Activated CD4-positive, alpha-beta memory T cell treated with anti-CD3 and anti-CD28 coated beads for 36 hours (primary cell): Measurements from ENCODE around the gene PACRG. TPM values are rescaled to one million over a fixed set of nuclear protein-coding genes. Genes with fewer than 3 reads are reported as not detected.

Experiments
- CTCF ChIA-PET: fragments of 350-600 bp; sonication (Branson Sonifier 250); formaldehyde crosslinking; loops from one replicate; lab custom pipeline; 2021; ENCODE audit warnings: antibody characterized with exemption, inconsistent platforms; lab: Charles Lee
- POLR2A ChIA-PET: fragments of 350-600 bp; sonication (Branson Sonifier 250); formaldehyde crosslinking; loops from one replicate; lab custom pipeline; 2021; ENCODE audit warnings: antibody characterized with exemption; lab: Charles Lee
- DNase-seq: peaks from one replicate; pipeline ENCODE4 v3.0.0-alpha.2; 2020
- H3K27ac Mint-ChIP-seq: one replicate; pipeline ENCODE4 v1.8.0; 2021; ENCODE audit warnings: mixed read lengths
- H3K27me3 Mint-ChIP-seq: one replicate; pipeline ENCODE4 v1.8.0; 2021; ENCODE audit warnings: mixed read lengths
- H3K36me3 Mint-ChIP-seq: one replicate; pipeline ENCODE4 v1.8.0; 2021; ENCODE audit warnings: mixed read lengths
- H3K4me1 Mint-ChIP-seq: one replicate; pipeline ENCODE4 v1.8.0; 2021; ENCODE audit warnings: low read depth, mixed read lengths
- H3K4me3 Mint-ChIP-seq: one replicate; pipeline ENCODE4 v1.8.0; 2021; ENCODE audit warnings: mild to moderate bottlenecking, mixed read lengths
- H3K9me3 Mint-ChIP-seq: one replicate; pipeline ENCODE4 v1.8.0; 2021; ENCODE audit warnings: mixed read lengths
- intact Hi-C: fragments of 100-400 bp; cut with micrococcal nuclease; formaldehyde crosslinking; loops from one replicate; pipeline ENCODE4 v1.15.1; 2023
- total RNA-seq, 2 experiments: library from RNA; stranded (reverse); gene quantifications; one replicate each; pipeline ENCODE4 v1.2.3, GENCODE V29; 2021

Gene PACRG
- total RNA-seq, 2 experiments from 2014 or later, result not detected

GRCh38 chr6:163121270-163121669, 393.5 kb downstream of the PACRG start:
- Mint-ChIP-seq H3K4me3 (no peak overlapping the region), H3K27me3 (no peaks in the 10 kb centered on the region), H3K9me3 (no peaks in the 10 kb centered on the region), H3K4me1 (no peaks in the 10 kb centered on the region), H3K36me3 (no peaks in the 10 kb centered on the region), H3K27ac (no peak overlapping the region)
- intact Hi-C loops, result no loop called here
- DNase-seq, result no peak
- ChIA-PET POLR2A (no interaction called here), CTCF (interaction anchor here (0.7 kb wide), 1 partner anchor 253 kb away, joined by 4 read pairs; no protein-coding TSS in a partner anchor)

DNA sequence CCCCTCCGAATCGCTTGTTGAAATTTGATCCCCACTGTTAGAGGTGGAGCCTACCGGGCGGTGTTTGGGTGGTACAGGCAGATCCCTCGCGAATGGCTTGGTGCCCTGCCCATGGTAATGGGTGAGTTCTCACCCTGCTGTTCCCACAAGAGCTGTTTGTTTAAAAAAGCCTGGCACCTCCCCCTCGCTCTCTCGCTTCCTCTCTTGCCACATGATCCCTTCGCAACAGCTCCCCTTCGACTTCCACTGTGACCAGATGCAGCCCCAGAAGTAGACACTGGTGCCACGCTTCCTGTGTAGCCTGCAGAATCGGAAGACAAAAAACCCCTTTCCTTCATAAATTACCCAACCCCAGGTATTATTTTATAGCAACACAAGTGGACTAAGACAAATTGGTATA, 394.6 kb downstream of the PACRG start:
- no peak for DNase-seq
- Mint-ChIP-seq H3K4me1 (no peaks in the 10 kb centered on the region), H3K36me3 (no peaks in the 10 kb centered on the region), H3K27me3 (no peaks in the 10 kb centered on the region), H3K27ac (no peak overlapping the region), H3K9me3 (no peaks in the 10 kb centered on the region), H3K4me3 (no peak overlapping the region)
- ChIA-PET POLR2A (no interaction called here), CTCF (no interaction called here)
- intact Hi-C loops, result no loop called here

GRCh38 chr6:163123098-163123497, 395.3 kb downstream of the PACRG start:
- DNase-seq, result no peak
- Mint-ChIP-seq H3K4me3 (no peak overlapping the region), H3K27me3 (no peaks in the 10 kb centered on the region), H3K4me1 (no peaks in the 10 kb centered on the region), H3K27ac (no peak overlapping the region), H3K9me3 (no peaks in the 10 kb centered on the region), H3K36me3 (no peaks in the 10 kb centered on the region)
- ChIA-PET POLR2A (no interaction called here), CTCF (no interaction called here)
- intact Hi-C loops, result no loop called here

DNA sequence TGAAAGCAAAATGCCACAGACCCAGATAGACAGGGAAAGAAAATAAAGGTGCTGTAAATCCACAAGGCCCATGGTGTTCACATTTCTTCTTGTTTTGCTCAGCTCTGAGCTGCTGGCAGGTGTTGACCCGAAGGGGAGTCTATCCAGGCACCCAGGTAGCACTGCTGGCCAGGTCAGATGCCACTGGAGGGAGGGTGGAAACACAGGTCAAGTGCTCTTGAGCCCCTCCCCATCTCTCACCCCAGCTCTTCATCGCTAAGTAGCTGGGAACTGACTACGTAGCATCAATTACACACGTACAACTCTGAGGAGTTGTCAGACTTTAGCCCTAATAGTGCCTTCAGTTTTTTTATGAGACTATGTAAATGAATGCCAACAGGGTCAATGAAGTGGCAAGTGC, 399.0 kb downstream of the PACRG start:
- ChIA-PET POLR2A (no interaction called here), CTCF (interaction anchor here (1.0 kb wide), 1 partner anchor 11 kb away, joined by 3 read pairs; no protein-coding TSS in a partner anchor)
- Mint-ChIP-seq H3K9me3 (no peaks in the 10 kb centered on the region), H3K4me3 (no peak overlapping the region), H3K27me3 (no peaks in the 10 kb centered on the region), H3K36me3 (no peaks in the 10 kb centered on the region), H3K4me1 (no peaks in the 10 kb centered on the region), H3K27ac (no peak overlapping the region)
- intact Hi-C loops, result no loop called here
- no peak for DNase-seq

DNA sequence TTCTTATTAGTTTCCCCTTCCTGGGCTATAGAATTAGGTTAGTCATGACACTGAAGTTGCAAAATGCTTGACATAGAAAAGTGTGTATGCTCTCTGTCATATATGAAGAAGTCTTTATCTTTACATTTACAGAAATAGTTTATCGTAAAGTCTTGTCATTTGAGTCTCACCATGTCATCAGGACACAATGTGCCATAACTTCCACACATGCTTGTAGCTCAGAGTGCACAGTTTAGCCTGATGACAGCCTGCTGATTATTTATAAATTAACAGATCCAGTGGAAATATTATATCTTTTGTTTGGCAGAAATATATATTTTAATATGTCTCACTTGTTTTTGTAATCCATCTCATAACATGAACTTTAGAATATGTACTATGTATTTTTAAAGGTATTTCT, 399.8 kb downstream of the PACRG start:
- no peaks in the 10 kb centered on the region for H3K27me3 Mint-ChIP-seq
- intact Hi-C loops, result no loop called here
- POLR2A ChIA-PET, result no interaction called here
- no peak for DNase-seq
- no peaks in the 10 kb centered on the region for H3K4me1 Mint-ChIP-seq
- H3K27ac Mint-ChIP-seq, result no peak overlapping the region
- H3K9me3 Mint-ChIP-seq, result no peaks in the 10 kb centered on the region
- H3K4me3 Mint-ChIP-seq, result no peak overlapping the region
- CTCF ChIA-PET, result interaction anchor here (1.0 to 1.1 kb wide), 2 partner anchors 10 to 43 kb away, joined by 3 read pairs; no protein-coding TSS in a partner anchor
- no peaks in the 10 kb centered on the region for H3K36me3 Mint-ChIP-seq

DNA sequence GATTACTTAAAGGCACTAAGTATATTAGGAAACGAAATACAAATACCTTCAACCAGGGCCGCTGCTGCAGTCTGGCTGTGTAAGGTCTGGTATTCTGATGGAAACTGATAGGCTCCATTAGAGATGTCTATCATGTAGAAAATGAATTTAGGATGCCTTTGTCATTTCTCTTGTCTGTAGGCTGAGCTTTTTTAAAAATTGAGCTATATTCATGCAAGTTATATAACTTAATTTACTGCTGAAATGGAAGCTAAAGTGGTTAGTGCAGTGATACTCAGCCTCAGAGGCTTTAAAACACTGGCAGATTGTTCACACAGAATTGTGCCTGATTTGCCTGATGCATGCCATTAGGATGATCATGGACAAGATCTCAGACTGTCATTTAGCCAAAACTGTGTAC, 400.6 kb downstream of the PACRG start:
- Mint-ChIP-seq H3K36me3 (no peaks in the 10 kb centered on the region), H3K27ac (no peak overlapping the region), H3K4me1 (no peaks in the 10 kb centered on the region), H3K27me3 (no peaks in the 10 kb centered on the region), H3K4me3 (no peak overlapping the region), H3K9me3 (no peaks in the 10 kb centered on the region)
- no peak for DNase-seq
- POLR2A ChIA-PET, result no interaction called here
- intact Hi-C loops, result no loop called here
- CTCF ChIA-PET, result interaction anchor here (1.1 kb wide), 1 partner anchor 43 kb away, joined by 3 read pairs; no protein-coding TSS in a partner anchor

DNA sequence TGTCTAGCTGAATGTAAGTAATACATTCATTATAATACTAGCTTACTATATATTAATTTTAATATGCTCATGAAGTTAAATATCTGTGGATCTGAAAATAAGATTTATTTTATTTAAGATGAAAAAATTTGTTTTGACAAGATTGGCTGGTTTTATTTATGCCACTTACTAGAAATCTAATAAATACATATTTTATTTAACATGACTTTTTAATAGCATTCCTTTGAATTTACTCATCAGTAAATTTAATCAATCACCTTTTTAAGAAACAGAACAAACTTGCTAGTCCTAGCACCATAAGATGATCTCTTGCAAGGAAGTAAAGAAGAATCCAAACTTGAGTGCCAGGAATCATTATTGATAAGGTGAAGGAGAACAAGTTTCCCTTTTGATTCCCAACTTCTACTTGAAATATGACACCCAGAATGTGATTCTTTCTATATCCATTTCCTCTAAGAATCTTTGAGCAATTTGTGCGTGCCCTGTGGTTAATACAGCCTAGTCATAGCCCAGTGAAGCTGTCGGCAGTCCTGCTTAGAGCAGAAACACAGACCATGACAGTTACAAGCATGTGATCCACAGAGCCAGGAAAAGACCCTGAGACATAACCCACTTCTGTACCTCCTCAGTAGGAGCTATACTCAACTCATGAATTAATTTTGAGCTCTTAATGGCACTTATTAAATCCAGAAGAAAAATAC, 404.4 kb downstream of the PACRG start:
- no peaks in the 10 kb centered on the region for H3K36me3 Mint-ChIP-seq
- POLR2A ChIA-PET, result no interaction called here
- no peak for DNase-seq
- H3K27ac Mint-ChIP-seq, result no peak overlapping the region
- no peaks in the 10 kb centered on the region for H3K9me3 Mint-ChIP-seq
- CTCF ChIA-PET, result no interaction called here
- no peaks in the 10 kb centered on the region for H3K27me3 Mint-ChIP-seq
- intact Hi-C loops, result no loop called here
- no peaks in the 10 kb centered on the region for H3K4me1 Mint-ChIP-seq
- no peak overlapping the region for H3K4me3 Mint-ChIP-seq

- no peak overlapping the region for H3K4me3 Mint-ChIP-seq
- intact Hi-C loops, result no loop called here
- POLR2A ChIA-PET, result no interaction called here
- CTCF ChIA-PET, result no interaction called here
- H3K4me1 Mint-ChIP-seq, result no peaks in the 10 kb centered on the region
- H3K36me3 Mint-ChIP-seq, result no peaks in the 10 kb centered on the region
- H3K27me3 Mint-ChIP-seq, result no peaks in the 10 kb centered on the region
- no peak for DNase-seq
- no peak overlapping the region for H3K27ac Mint-ChIP-seq
- H3K9me3 Mint-ChIP-seq, result no peaks in the 10 kb centered on the region
Observed at GRCh38 chr6:163133017-163133416, 405.2 kb downstream of the PACRG start.

- no peaks in the 10 kb centered on the region for H3K4me1 Mint-ChIP-seq
- H3K4me3 Mint-ChIP-seq, result no peak overlapping the region
- no peak overlapping the region for H3K27ac Mint-ChIP-seq
- H3K27me3 Mint-ChIP-seq, result no peaks in the 10 kb centered on the region
- ChIA-PET CTCF (no interaction called here), POLR2A (no interaction called here)
- no peaks in the 10 kb centered on the region for H3K9me3 Mint-ChIP-seq
- H3K36me3 Mint-ChIP-seq, result no peaks in the 10 kb centered on the region
- intact Hi-C loops, result no loop called here
- DNase-seq, result no peak
Observed at GRCh38 chr6:163133691-163134090, 405.9 kb downstream of the PACRG start.

DNA sequence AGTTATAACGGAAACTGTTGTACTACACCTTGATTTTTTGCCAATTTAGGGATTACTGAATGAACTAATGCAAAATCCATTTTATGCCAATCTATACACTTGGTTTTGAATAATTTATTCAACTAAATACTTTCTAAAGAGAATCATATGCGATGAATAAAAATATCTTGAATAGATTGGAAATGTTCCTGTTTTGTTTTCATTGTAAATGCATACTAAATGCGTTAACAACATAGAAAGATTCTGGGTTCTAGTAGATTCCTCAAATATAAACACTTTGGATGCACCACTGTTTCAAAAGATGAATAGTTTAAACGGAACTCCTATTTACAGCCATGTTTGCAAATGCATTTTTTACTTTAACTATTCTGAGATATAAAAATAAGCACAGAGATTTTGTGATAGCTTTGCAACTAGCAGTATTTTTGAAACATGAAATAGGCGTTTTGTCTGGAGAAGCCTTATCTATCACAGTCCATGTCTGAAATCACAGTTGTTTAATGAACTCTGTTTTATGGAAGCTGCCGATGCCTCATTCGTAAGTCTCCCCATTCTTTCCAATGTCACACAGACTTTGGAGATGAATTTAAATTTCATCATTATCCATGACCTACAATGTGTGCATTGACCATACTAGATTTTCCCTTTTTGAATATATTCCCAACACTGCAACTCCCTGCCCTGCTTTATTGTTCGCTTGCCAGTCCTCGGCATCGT, 409.1 kb downstream of the PACRG start:
- no peak overlapping the region for H3K4me3 Mint-ChIP-seq
- no peaks in the 10 kb centered on the region for H3K4me1 Mint-ChIP-seq
- CTCF ChIA-PET, result no interaction called here
- H3K36me3 Mint-ChIP-seq, result no peaks in the 10 kb centered on the region
- H3K9me3 Mint-ChIP-seq, result no peaks in the 10 kb centered on the region
- peaks cover 3% of the 10 kb centered on the region for H3K27me3 Mint-ChIP-seq
- no peak overlapping the region for H3K27ac Mint-ChIP-seq
- no peak for DNase-seq
- intact Hi-C loops, result no loop called here
- POLR2A ChIA-PET, result no interaction called here

- CTCF ChIA-PET, result interaction anchor here (1.0 kb wide), 1 partner anchor 10 kb away, joined by 3 read pairs; no protein-coding TSS in a partner anchor
- no peak for DNase-seq
Observed at GRCh38 chr6:163137398-163137881, 409.7 kb downstream of the PACRG start.

GRCh38 chr6:163146036-163146435, 418.3 kb downstream of the PACRG start:
- Mint-ChIP-seq H3K27me3 (peaks cover 5% of the 10 kb centered on the region), H3K27ac (no peak overlapping the region), H3K36me3 (no peaks in the 10 kb centered on the region), H3K9me3 (no peaks in the 10 kb centered on the region), H3K4me1 (no peaks in the 10 kb centered on the region), H3K4me3 (no peak overlapping the region)
- no peak for DNase-seq
- POLR2A ChIA-PET, result no interaction called here
- CTCF ChIA-PET, result no interaction called here
- intact Hi-C loops, result no loop called here

More at GRCh38 chr6:163137398-163137881, 409.7 kb downstream of the PACRG start:
- H3K27ac Mint-ChIP-seq, result no peak overlapping the region
- intact Hi-C loops, result no loop called here
- H3K27me3 Mint-ChIP-seq, result peaks cover 3% of the 10 kb centered on the region
- H3K9me3 Mint-ChIP-seq, result no peaks in the 10 kb centered on the region
- H3K4me1 Mint-ChIP-seq, result no peaks in the 10 kb centered on the region
- POLR2A ChIA-PET, result no interaction called here
- no peak overlapping the region for H3K4me3 Mint-ChIP-seq
- no peaks in the 10 kb centered on the region for H3K36me3 Mint-ChIP-seq
